GM12878 (cell line): Measurements from ENCODE around the gene HOXB1. TPM values are rescaled to one million over a fixed set of nuclear protein-coding genes. Genes with fewer than 3 reads are reported as not detected.

Experiments used
- CTCF ChIP-seq, 3 experiments: IDR thresholded peaks in 2 of 3; conservative IDR thresholded peaks in 1 of 3; 2 replicates each; pipeline ENCODE4 v1.5.1; 2011; ENCODE audit warnings: low read depth in 3 of 3, low read length in 3 of 3, mild to moderate bottlenecking in 3 of 3, control low read depth in 2 of 3, moderate library complexity in 2 of 3, inconsistent platforms in 1 of 3, mixed read lengths in 1 of 3; ENCODE audit not compliant: control insufficient read depth in 2 of 3, insufficient read depth in 1 of 3; ENCODE audit errors: extremely low read depth in 1 of 3
- RELB ChIP-seq: fragments of 450-650 bp; IDR thresholded peaks from 2 replicates; pipeline ENCODE4 v1.6.1; 2017; ENCODE audit warnings: low read depth, mild to moderate bottlenecking, moderate library complexity
- SMC3 ChIP-seq: IDR thresholded peaks from 2 replicates; pipeline ENCODE4 v1.6.1; 2011; ENCODE audit warnings: low read length, improper control_type of control experiment, borderline replicate concordance
- SP1 ChIP-seq: IDR thresholded peaks from one replicate; pipeline ENCODE4 v1.6.1; 2011; ENCODE audit warnings: low read depth, low read length
- SUPT20H ChIP-seq: IDR thresholded peaks from 2 replicates; pipeline ENCODE4 v1.6.1; 2011; ENCODE audit warnings: low read depth, mild to moderate bottlenecking, low read length, moderate library complexity, borderline replicate concordance; ENCODE audit not compliant: control insufficient read depth
- YY1 ChIP-seq: IDR thresholded peaks from 2 replicates; pipeline ENCODE4 v1.6.1; 2011; ENCODE audit warnings: low read depth, mild to moderate bottlenecking, low read length
- polyA plus RNA-seq, 11 experiments: library from polyadenylated mRNA; depleted of rRNA in 4 of 11; unstranded in 6 of 11; stranded (reverse) in 5 of 11; fragments of >200 nt; fragmentation: Nextera tagmentation in 4 of 11; fragmentation: Illumina TruSeq in 1 of 11; extraction: Ambion mirVana in 4 of 11; extraction: Trizol in 1 of 11; gene quantifications; 1 replicate in 1 of 11; 2 replicates in 10 of 11; pipeline versions ENCODE4 v1.2.1 to v1.2.3, GENCODE V29; 2011 to 2016; ENCODE audit warnings: inconsistent platforms in 2 of 11, missing spikeins in 2 of 11, low read depth in 1 of 11
- total RNA-seq, 4 experiments: library from RNA; depleted of rRNA in 3 of 4; stranded (reverse); fragments of >200 nt in 3 of 4; fragmentation: Illumina TruSeq in 1 of 4; extraction: Trizol in 1 of 4; gene quantifications; 2 replicates each; pipeline versions ENCODE4 v1.2.1 to v1.2.3, GENCODE V29; 2013 to 2021
- TF ChIP-seq, protein P1 (sequence below): IDR thresholded peaks from 2 replicates; pipeline ENCODE4 v1.6.1; 2011; ENCODE audit warnings: mild to moderate bottlenecking, low read depth, low read length, moderate library complexity; ENCODE audit not compliant: insufficient replicate concordance
- TF ChIP-seq, protein P2 (sequence below): fragments of 450-650 bp; IDR thresholded peaks from 2 replicates; pipeline ENCODE4 v1.6.1; 2014; ENCODE audit warnings: mild to moderate bottlenecking

The HOXB1 gene
- total and polyA plus RNA-seq, 10 of the 15 experiments (the other 5 are each of a cell fraction or from before 2014, with no cell fraction given) = not detected

DNA sequence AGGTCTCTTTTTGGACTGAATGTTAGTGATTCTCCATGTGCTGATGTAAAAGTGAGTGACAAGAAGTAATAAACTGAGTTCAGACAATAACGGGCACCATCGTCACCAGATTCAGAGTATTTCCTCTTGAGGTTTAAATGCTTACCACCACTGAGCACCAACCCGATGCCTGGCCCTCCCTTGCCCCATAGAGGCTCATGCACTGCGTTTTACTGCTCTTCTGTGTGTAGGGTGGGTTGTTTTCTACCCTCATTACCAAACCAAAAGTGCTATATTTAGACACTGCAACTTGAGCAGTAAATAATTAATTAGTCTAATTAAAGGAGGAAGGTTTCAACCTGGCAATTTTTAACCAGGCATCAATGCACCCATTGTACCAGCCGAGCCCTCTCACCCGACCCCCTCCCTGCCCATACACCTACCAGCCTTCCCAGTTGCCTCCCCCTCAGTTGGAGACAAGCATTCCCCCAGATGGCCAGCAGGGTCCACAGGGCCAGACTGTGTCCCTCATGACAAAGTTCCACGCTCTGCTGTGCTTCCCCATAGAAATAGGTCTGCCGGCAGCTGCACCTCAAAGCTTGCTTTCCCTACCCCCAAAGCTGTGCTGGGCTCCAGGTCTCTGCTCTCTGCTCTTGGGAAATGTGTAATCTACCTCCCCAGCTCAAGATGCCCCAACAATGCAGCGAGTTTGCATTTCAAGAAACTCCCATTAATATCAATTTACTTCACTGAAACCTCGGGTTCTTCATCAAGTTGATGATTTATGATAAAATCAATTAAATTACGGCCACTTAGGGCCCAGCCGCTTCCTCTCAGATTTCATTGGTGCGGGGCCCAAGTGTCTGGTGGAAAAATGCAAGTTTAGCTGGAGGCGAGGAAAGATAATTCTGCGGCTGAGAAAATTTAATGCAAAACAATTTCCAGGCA is 31.3 kb upstream of the HOXB1 start (continued):
- TF ChIP-seq SUPT20H (no peak), SP1 (no peak), CTCF (IDR thresholded peaks at IDR 0.05 in 2 of 3, conservative IDR thresholded peaks at IDR 0.05 in 1 of 3; ENCODE audit: control insufficient read depth in 2 of 3, extremely low read depth in 1 of 3, insufficient read depth in 1 of 3, low read depth in 3 of 3, low read length in 3 of 3) (peak in 2 of 3 experiments; percentile 19 to 51; a peak in 2 of 6 replicates), SMC3 (no peak), RELB (0 out of 2 replicates have a peak, but pooled peaks have one; percentile 32), YY1 (no peak)
- TF ChIP-seq, protein P1, sequence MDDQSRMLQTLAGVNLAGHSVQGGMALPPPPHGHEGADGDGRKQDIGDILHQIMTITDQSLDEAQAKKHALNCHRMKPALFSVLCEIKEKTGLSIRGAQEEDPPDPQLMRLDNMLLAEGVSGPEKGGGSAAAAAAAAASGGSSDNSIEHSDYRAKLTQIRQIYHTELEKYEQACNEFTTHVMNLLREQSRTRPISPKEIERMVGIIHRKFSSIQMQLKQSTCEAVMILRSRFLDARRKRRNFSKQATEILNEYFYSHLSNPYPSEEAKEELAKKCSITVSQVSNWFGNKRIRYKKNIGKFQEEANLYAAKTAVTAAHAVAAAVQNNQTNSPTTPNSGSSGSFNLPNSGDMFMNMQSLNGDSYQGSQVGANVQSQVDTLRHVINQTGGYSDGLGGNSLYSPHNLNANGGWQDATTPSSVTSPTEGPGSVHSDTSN = no peak
- TF ChIP-seq, protein P2, sequence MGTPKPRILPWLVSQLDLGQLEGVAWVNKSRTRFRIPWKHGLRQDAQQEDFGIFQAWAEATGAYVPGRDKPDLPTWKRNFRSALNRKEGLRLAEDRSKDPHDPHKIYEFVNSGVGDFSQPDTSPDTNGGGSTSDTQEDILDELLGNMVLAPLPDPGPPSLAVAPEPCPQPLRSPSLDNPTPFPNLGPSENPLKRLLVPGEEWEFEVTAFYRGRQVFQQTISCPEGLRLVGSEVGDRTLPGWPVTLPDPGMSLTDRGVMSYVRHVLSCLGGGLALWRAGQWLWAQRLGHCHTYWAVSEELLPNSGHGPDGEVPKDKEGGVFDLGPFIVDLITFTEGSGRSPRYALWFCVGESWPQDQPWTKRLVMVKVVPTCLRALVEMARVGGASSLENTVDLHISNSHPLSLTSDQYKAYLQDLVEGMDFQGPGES = no peak
